Measurements from ENCODE around the gene HIVEP3.

DNA sequence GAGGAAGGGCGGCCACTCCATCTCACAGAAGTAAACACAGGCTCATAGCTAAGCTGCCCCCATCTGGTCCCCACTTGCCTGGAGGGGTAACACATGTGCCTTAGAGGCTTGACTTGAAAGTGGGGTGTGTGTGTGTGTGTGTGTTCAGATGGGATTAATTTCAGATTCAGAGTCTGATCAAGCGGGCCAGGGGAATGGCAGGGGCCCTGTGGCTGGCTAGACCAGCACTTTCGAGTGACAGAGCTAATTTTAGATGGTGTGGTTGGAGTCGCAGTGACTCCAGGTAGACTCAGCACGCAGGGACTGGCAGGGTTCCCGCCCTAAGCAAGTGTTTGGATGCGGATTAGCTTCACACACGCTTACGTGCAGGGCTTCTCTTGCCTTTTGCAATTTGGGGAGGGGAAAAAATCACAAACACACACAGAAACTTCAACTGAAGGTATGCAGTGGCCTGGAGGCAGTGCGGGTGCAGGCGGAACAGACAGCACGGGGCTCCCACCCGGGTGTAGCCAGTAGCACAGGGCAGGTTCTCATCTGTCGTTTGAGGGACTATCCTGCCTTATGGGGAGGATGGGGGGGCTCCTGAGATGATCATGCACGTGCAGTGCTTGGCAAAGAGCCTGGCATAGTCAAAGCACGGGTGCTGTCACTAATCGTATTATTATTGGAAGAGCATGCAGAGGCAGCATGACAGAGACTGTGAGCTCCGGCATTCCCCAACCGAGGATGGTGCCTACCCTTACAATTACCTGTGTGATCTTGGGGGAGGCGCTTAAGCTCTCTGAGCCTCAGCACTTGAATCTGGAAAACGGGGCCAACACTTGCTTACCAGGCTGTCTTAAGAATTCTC, 435.5 kb downstream of the HIVEP3 start:
- TF ChIP-seq, protein P1, sequence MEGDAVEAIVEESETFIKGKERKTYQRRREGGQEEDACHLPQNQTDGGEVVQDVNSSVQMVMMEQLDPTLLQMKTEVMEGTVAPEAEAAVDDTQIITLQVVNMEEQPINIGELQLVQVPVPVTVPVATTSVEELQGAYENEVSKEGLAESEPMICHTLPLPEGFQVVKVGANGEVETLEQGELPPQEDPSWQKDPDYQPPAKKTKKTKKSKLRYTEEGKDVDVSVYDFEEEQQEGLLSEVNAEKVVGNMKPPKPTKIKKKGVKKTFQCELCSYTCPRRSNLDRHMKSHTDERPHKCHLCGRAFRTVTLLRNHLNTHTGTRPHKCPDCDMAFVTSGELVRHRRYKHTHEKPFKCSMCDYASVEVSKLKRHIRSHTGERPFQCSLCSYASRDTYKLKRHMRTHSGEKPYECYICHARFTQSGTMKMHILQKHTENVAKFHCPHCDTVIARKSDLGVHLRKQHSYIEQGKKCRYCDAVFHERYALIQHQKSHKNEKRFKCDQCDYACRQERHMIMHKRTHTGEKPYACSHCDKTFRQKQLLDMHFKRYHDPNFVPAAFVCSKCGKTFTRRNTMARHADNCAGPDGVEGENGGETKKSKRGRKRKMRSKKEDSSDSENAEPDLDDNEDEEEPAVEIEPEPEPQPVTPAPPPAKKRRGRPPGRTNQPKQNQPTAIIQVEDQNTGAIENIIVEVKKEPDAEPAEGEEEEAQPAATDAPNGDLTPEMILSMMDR (conservative IDR thresholded peaks at IDR 0.05; ENCODE audit: low read length) = no peak
- no peak for TF ChIP-seq EZH2phosphoT487 (IDR thresholded peaks at IDR 0.05; ENCODE audit: borderline replicate concordance)

Data from Loucy (cell line).